PC-3 (cell line): ENCODE measurements around the gene NFIX. TPM values are rescaled to one million over a fixed set of nuclear protein-coding genes. Genes with fewer than 3 reads are reported as not detected.

Source experiments
- ATAC-seq: fragments of 200-7000 bp; cut with Tn5 transposase; 2 replicates; pipeline ENCODE4 v1.9.1; 2020; ENCODE audit warnings: mild to moderate bottlenecking, moderate library complexity
- BruUV-seq: library from RNA; stranded (reverse); fragments of 400-500 nt; replicated peaks from 2 replicates; lab custom pipeline; 2021; lab: Mats Ljungman, UMichigan
- CTCF ChIA-PET: fragments of 300-600 bp; sonication (Branson Sonifier 250); formaldehyde crosslinking; loops from one replicate; lab custom pipeline; 2022; ENCODE audit warnings: antibody characterized with exemption; lab: Charles Lee
- POLR2A ChIA-PET: fragments of 300-600 bp; sonication (Branson Sonifier 250); formaldehyde crosslinking; loops from one replicate; lab custom pipeline; 2022; ENCODE audit warnings: antibody characterized with exemption; ENCODE audit not compliant: unreplicated experiment; lab: Charles Lee
- DNase-seq: peaks from one replicate; pipeline ENCODE4 v3.0.0-alpha.2; 2015
- H2AFZ ChIP-seq: fragments of 300-600 bp; sonication (generic); 2 replicates; pipeline ENCODE4 v1.6.0; 2016; ENCODE audit warnings: antibody characterized with exemption, low read length
- H3F3A ChIP-seq: fragments of 300-600 bp; sonication (generic); one replicate; pipeline ENCODE4 v1.6.0; 2017; ENCODE audit warnings: antibody characterized with exemption, low read length, control low read depth, mild to moderate bottlenecking; ENCODE audit not compliant: unreplicated experiment
- H3K27ac ChIP-seq: fragments of 300-600 bp; sonication (generic); 2 replicates; pipeline ENCODE4 v1.5.1; 2016; ENCODE audit warnings: mild to moderate bottlenecking, low read length
- H3K27me3 ChIP-seq: fragments of 300-600 bp; sonication (generic); 2 replicates; pipeline ENCODE4 v1.6.1; 2016; ENCODE audit warnings: low read length, mixed read lengths
- H3K36me3 ChIP-seq: fragments of 300-600 bp; sonication (generic); 2 replicates; pipeline ENCODE4 v1.6.1; 2016; ENCODE audit warnings: low read depth, mixed run types, low read length, mixed read lengths
- H3K4me1 ChIP-seq: fragments of 300-600 bp; sonication (generic); 2 replicates; pipeline ENCODE4 v1.5.1; 2016; ENCODE audit warnings: low read length; ENCODE audit not compliant: insufficient read depth
- H3K4me2 ChIP-seq: fragments of 300-600 bp; sonication (generic); 2 replicates; pipeline ENCODE4 v1.6.0; 2016; ENCODE audit warnings: low read length
- H3K4me3 ChIP-seq: fragments of 300-600 bp; sonication (generic); 2 replicates; pipeline ENCODE4 v1.5.1; 2016; ENCODE audit warnings: mild to moderate bottlenecking, low read length, mixed read lengths
- H3K79me2 ChIP-seq: fragments of 300-600 bp; sonication (generic); 2 replicates; pipeline ENCODE4 v1.6.1; 2017; ENCODE audit warnings: low read length, mixed read lengths
- H3K9ac ChIP-seq: fragments of 300-600 bp; sonication (generic); 2 replicates; pipeline ENCODE4 v1.6.0; 2016; ENCODE audit warnings: mild to moderate bottlenecking, low read length
- H3K9me2 ChIP-seq: fragments of 300-600 bp; sonication (generic); replicated peaks from 2 replicates; pipeline ENCODE4 v1.6.1; 2016; ENCODE audit warnings: mixed run types, low read length, mixed read lengths
- H3K9me3 ChIP-seq: fragments of 300-600 bp; sonication (generic); 2 replicates; pipeline ENCODE4 v1.6.1; 2016; ENCODE audit warnings: low read length, mixed read lengths
- H4K20me1 ChIP-seq: fragments of 300-600 bp; sonication (generic); 2 replicates; pipeline ENCODE4 v1.6.1; 2016; ENCODE audit warnings: low read length, mixed read lengths
- CTCF ChIP-seq: fragments of 300-600 bp; sonication (generic); conservative IDR thresholded peaks from 2 replicates; pipeline ENCODE4 v1.5.1; 2017; ENCODE audit warnings: antibody characterized with exemption, low read depth, mild to moderate bottlenecking, low read length
- EZH2 ChIP-seq: fragments of 300-600 bp; sonication (generic); IDR thresholded peaks from one replicate; pipeline ENCODE4 v1.6.1; 2017; ENCODE audit warnings: antibody characterized with exemption, mild to moderate bottlenecking, low read length; ENCODE audit not compliant: unreplicated experiment
- EZH2phosphoT487 ChIP-seq: fragments of 300-600 bp; sonication (generic); IDR thresholded peaks from 2 replicates; pipeline ENCODE4 v1.6.1; 2018; ENCODE audit warnings: mild to moderate bottlenecking, antibody characterized with exemption, low read length, borderline replicate concordance
- intact Hi-C: fragments of 100-400 bp; cut with micrococcal nuclease; formaldehyde crosslinking; loops from 2 replicates; pipeline ENCODE4 v1.9.0; 2023
- total RNA-seq: library from RNA; depleted of rRNA; stranded (reverse); fragments of >200 nt; gene quantifications from 2 replicates; pipeline ENCODE4 v1.2.3, GENCODE V29; 2014

Gene NFIX
- total RNA-seq, 1 experiment from 2014 or later = 43.3 TPM

- POLR2A ChIA-PET = no interaction called here
- Histone ChIP-seq H3K27me3 (no peaks in the 10 kb centered on the region), H3F3A (no peaks in the 10 kb centered on the region), H4K20me1 (no peaks in the 10 kb centered on the region), H3K4me2 (no peak overlapping the region), H3K9ac (no peak overlapping the region), H2AFZ (no peak overlapping the region), H3K4me1 (peaks cover 16% of the 10 kb centered on the region; the same call in 1 of the 2 replicates), H3K79me2 (no peaks in the 10 kb centered on the region), H3K27ac (no peak overlapping the region), H3K9me3 (no peaks in the 10 kb centered on the region), H3K9me2 (no peaks in the 10 kb centered on the region), H3K36me3 (no peaks in the 10 kb centered on the region), H3K4me3 (no peak overlapping the region)
- intact Hi-C loops = no loop called here
- TF ChIP-seq EZH2phosphoT487 (no peak), CTCF (no peak), EZH2 (no peak)
- no TSS peak for BruUV-seq
- ATAC-seq (no peak), DNase-seq (no peak)
- CTCF ChIA-PET = no interaction called here
Observed at GRCh38 chr19:13099073-13099999, 104.1 kb downstream of the NFIX start.

- Histone ChIP-seq H3K4me1 (peaks cover 13% of the 10 kb centered on the region; the same call in 1 of the 2 replicates), H3K27me3 (no peaks in the 10 kb centered on the region), H3K9me3 (no peaks in the 10 kb centered on the region), H3K9ac (no peak overlapping the region), H3F3A (no peaks in the 10 kb centered on the region), H4K20me1 (no peaks in the 10 kb centered on the region), H3K4me3 (no peak overlapping the region), H3K79me2 (no peaks in the 10 kb centered on the region), H2AFZ (no peak overlapping the region), H3K36me3 (no peaks in the 10 kb centered on the region), H3K9me2 (no peaks in the 10 kb centered on the region), H3K27ac (no peak overlapping the region), H3K4me2 (no peak overlapping the region)
- DNase-seq (no peak), ATAC-seq (no peak)
- CTCF ChIA-PET = no interaction called here
- intact Hi-C loops = loop anchor here (5.0 kb wide), 1 partner anchor 52 kb away; the partner anchor contains the start of genes IER2 and STX10
- POLR2A ChIA-PET = no interaction called here
- BruUV-seq = no TSS peak
- TF ChIP-seq EZH2phosphoT487 (no peak), CTCF (no peak), EZH2 (no peak)
Observed at GRCh38 chr19:13100031-13100588, 104.8 kb downstream of the NFIX start.
